Tibial nerve (tissue), 4 donors: ENCODE measurements around the gene CTTNBP2. TPM values are rescaled to one million over a fixed set of nuclear protein-coding genes. Genes with fewer than 3 reads are reported as not detected.

Experiments
- DNase-seq, 2 donors: peaks; one replicate each; pipeline ENCODE4 v3.0.0-alpha.2; 2019; ENCODE audit warnings: low spot score in 2 of 2
- H3K27ac ChIP-seq, 4 donors: fragments of 200-600 bp; sonication (generic) in 3 of 4; one replicate each; pipeline ENCODE4 v1.5.1; 2017 to 2019; ENCODE audit warnings: mild to moderate bottlenecking in 1 of 4
- H3K27me3 ChIP-seq, 2 donors: fragments of 200-600 bp; sonication (generic) in 1 of 2; one replicate each; pipeline versions ENCODE4 v1.5.1 to v1.6.0; 2017 to 2019
- H3K36me3 ChIP-seq, 3 donors: fragments of 200-600 bp; sonication (generic); one replicate each; pipeline ENCODE4 v1.5.1; 2018 to 2019
- H3K4me1 ChIP-seq, 4 donors: fragments of 200-600 bp; sonication (generic) in 3 of 4; one replicate each; pipeline ENCODE4 v1.5.1; 2017 to 2019
- H3K4me3 ChIP-seq, 4 donors: fragments of 200-600 bp; sonication (generic) in 3 of 4; one replicate each; pipeline ENCODE4 v1.5.1; 2017 to 2019; ENCODE audit warnings: mild to moderate bottlenecking in 1 of 4, moderate library complexity in 1 of 4
- H3K9me3 ChIP-seq, 4 donors: fragments of 200-600 bp; sonication (generic) in 3 of 4; one replicate each; pipeline ENCODE4 v1.5.1; 2017 to 2019
- CTCF ChIP-seq, 5 experiments: fragments of 200-600 bp in 3 of 5; fragments of 450-650 bp in 2 of 5; sonication (generic) in 3 of 5; IDR thresholded peaks; one replicate each; pipeline ENCODE4 v1.5.1; 2016 to 2019; ENCODE audit warnings: antibody characterized with exemption in 5 of 5, mild to moderate bottlenecking in 3 of 5, moderate library complexity in 2 of 5
- EP300 ChIP-seq, 2 donors: sonication (generic); formaldehyde crosslinking; IDR thresholded peaks; one replicate each; pipeline ENCODE4 v1.6.1; 2017; ENCODE audit warnings: antibody characterized with exemption in 2 of 2, mild to moderate bottlenecking in 1 of 2
- POLR2A ChIP-seq, 2 donors: fragments of 450-650 bp; IDR thresholded peaks; one replicate each; pipeline ENCODE4 v1.6.1; 2017; ENCODE audit warnings: antibody characterized with exemption in 2 of 2, mild to moderate bottlenecking in 2 of 2, moderate library complexity in 2 of 2
- WGBS, 2 donors: methylation state at CpG; one replicate each; pipeline ENCODE4 v1.1.5; 2018; 5-methylcytosine and 5-hydroxymethylcytosine counted together
- total RNA-seq, 4 donors: library from RNA; depleted of rRNA; stranded (reverse); fragments of >200 nt; gene quantifications; one replicate each; pipeline ENCODE4 v1.1.0, GENCODE V29; 2016

CTTNBP2 gene
- total RNA-seq, 4 donors from 2014 or later, result 12.9 to 19.3 (median 17.1) TPM

- Histone ChIP-seq H3K36me3 (peaks cover 0 to 9% (median 0%) of the 10 kb centered on the region in 3 donors), H3K27me3 (no peaks in the 10 kb centered on the region), H3K4me3 (no peak overlapping the region), H3K27ac (no peak overlapping the region), H3K4me1 (peaks cover 0 to 12% (median 0%) of the 10 kb centered on the region in 4 donors), H3K9me3 (no peaks in the 10 kb centered on the region)
- no peak for DNase-seq
- 68 to 77% methylated on average over 3 of the region's 3 CpGs for WGBS, 2 donors
- TF ChIP-seq EP300 (IDR thresholded peaks at IDR 0.05) (no peak), CTCF (IDR thresholded peaks at IDR 0.05) (no peak), POLR2A (IDR thresholded peaks at IDR 0.05) (no peak)
Measured at GRCh38 chr7:117777335-117778142, 95.7 kb downstream of the CTTNBP2 start.

- Histone ChIP-seq H3K4me3 (no peak overlapping the region), H3K27me3 (no peaks in the 10 kb centered on the region), H3K9me3 (no peaks in the 10 kb centered on the region), H3K27ac (peak overlapping the region in 2 of 4 donors; percentile 8 to 17), H3K36me3 (peaks cover 0 to 9% (median 0%) of the 10 kb centered on the region in 3 donors), H3K4me1 (peaks cover 0 to 12% (median 0%) of the 10 kb centered on the region in 4 donors)
- DNase-seq, result no peak
- no peak for TF ChIP-seq EP300 (IDR thresholded peaks at IDR 0.05)
- no peak for TF ChIP-seq POLR2A (IDR thresholded peaks at IDR 0.05)
- no peak for TF ChIP-seq CTCF (IDR thresholded peaks at IDR 0.05)
Measured at GRCh38 chr7:117776224-117776623, 97.0 kb downstream of the CTTNBP2 start.

- peaks cover 0 to 9% (median 0%) of the 10 kb centered on the region in 3 donors for H3K36me3 ChIP-seq
- 67 to 73% methylated on average over 2 of the region's 2 CpGs for WGBS, 2 donors
- DNase-seq, result no peak
- H3K9me3 ChIP-seq, result no peaks in the 10 kb centered on the region
- peaks cover 0 to 12% (median 0%) of the 10 kb centered on the region in 4 donors for H3K4me1 ChIP-seq
- H3K27me3 ChIP-seq, result no peaks in the 10 kb centered on the region
- peak overlapping the region in 1 of 4 donors; percentile 45 for H3K27ac ChIP-seq
- no peak overlapping the region for H3K4me3 ChIP-seq
- no peak for TF ChIP-seq POLR2A (IDR thresholded peaks at IDR 0.05)
- no peak for TF ChIP-seq CTCF (IDR thresholded peaks at IDR 0.05)
- TF ChIP-seq EP300 (IDR thresholded peaks at IDR 0.05), result no peak
Measured at GRCh38 chr7:117775801-117776200, 97.4 kb downstream of the CTTNBP2 start.

- Histone ChIP-seq H3K9me3 (no peaks in the 10 kb centered on the region), H3K4me3 (no peak overlapping the region), H3K36me3 (peaks cover 0 to 9% (median 0%) of the 10 kb centered on the region in 3 donors), H3K27me3 (no peaks in the 10 kb centered on the region), H3K27ac (peak overlapping the region in 2 of 4 donors; percentile 40 to 45), H3K4me1 (peaks cover 0 to 17% (median 0%) of the 10 kb centered on the region in 4 donors)
- 55 to 59% methylated on average over 1 of the region's 1 CpG for WGBS, 2 donors
- DNase-seq, result no peak
- TF ChIP-seq EP300 (IDR thresholded peaks at IDR 0.05), result no peak
- TF ChIP-seq CTCF (IDR thresholded peaks at IDR 0.05), result no peak
Measured at GRCh38 chr7:117774943-117775342, 98.3 kb downstream of the CTTNBP2 start.

- Histone ChIP-seq H3K27ac (no peak overlapping the region), H3K4me1 (peaks cover 0 to 24% (median 0%) of the 10 kb centered on the region in 4 donors), H3K27me3 (no peaks in the 10 kb centered on the region), H3K36me3 (peaks cover 0 to 7% (median 0%) of the 10 kb centered on the region in 3 donors), H3K4me3 (no peak overlapping the region), H3K9me3 (no peaks in the 10 kb centered on the region)
- DNase-seq, result no peak
- WGBS, 2 donors, result 92 to 97% methylated on average over 2 of the region's 2 CpGs
- TF ChIP-seq POLR2A (IDR thresholded peaks at IDR 0.05) (no peak), CTCF (IDR thresholded peaks at IDR 0.05) (no peak), EP300 (IDR thresholded peaks at IDR 0.05) (no peak)
Measured at GRCh38 chr7:117772421-117772820, 100.8 kb downstream of the CTTNBP2 start.
